Esophagus squamous epithelium (tissue), 4 donors: ENCODE results near the gene RNU6-9.

Experiments used
- CTCF ChIP-seq, 6 experiments: fragments of 450-650 bp in 4 of 6; fragments of 200-600 bp in 2 of 6; sonication (generic) in 2 of 6; IDR thresholded peaks; one replicate each; pipeline ENCODE4 v1.5.1; 2016 to 2019; ENCODE audit warnings: antibody characterized with exemption in 6 of 6, mild to moderate bottlenecking in 4 of 6, moderate library complexity in 4 of 6
- POLR2A ChIP-seq, 4 donors: fragments of 450-650 bp; IDR thresholded peaks; one replicate each; pipeline ENCODE4 v1.6.1; 2017; ENCODE audit warnings: antibody characterized with exemption in 4 of 4, mild to moderate bottlenecking in 4 of 4, moderate library complexity in 3 of 4

- TF ChIP-seq CTCF (IDR thresholded peaks at IDR 0.05), result no peak
- no peak for TF ChIP-seq POLR2A (IDR thresholded peaks at IDR 0.05)
These were observed 48.9 kb downstream of the RNU6-9 start for GRCh38 chr19:942133-942645.
